Caco-2 (cell line): ENCODE measurements around the gene FES. TPM values are rescaled to one million over a fixed set of nuclear protein-coding genes. Genes with fewer than 3 reads are reported as not detected.

Experiments
- BruUV-seq: library from RNA; stranded (reverse); fragments of 400-500 nt; replicated peaks from 2 replicates; lab custom pipeline; 2021; lab: Mats Ljungman, UMichigan
- CTCF ChIA-PET: fragments of 300-600 bp; sonication (Branson Sonifier 250); formaldehyde crosslinking; loops from one replicate; lab custom pipeline; 2022; ENCODE audit warnings: antibody characterized with exemption; lab: Charles Lee
- POLR2A ChIA-PET: fragments of 300-600 bp; sonication (Branson Sonifier 250); formaldehyde crosslinking; loops from one replicate; lab custom pipeline; 2022; ENCODE audit warnings: antibody characterized with exemption; lab: Charles Lee
- DNase-seq, 2 experiments: peaks; one replicate each; pipeline versions ENCODE4 v3.0.0 to v3.0.0-alpha.2; 2020 to 2022
- H3K27me3 ChIP-seq: replicated peaks from 2 replicates; pipeline ENCODE4 v1.6.0; 2011; ENCODE audit warnings: low read length; ENCODE audit not compliant: control insufficient read depth, insufficient read depth
- H3K36me3 ChIP-seq: 2 replicates; pipeline ENCODE4 v1.5.1; 2011; ENCODE audit warnings: low read length; ENCODE audit not compliant: control insufficient read depth, insufficient read depth
- H3K4me1 ChIP-seq: fragments of 250-450 bp; sonication (Bioruptor Pico); 2 replicates; pipeline ENCODE4 v1.5.1; 2020; ENCODE audit warnings: mild to moderate bottlenecking
- H3K4me3 ChIP-seq: 2 replicates; pipeline ENCODE4 v1.5.1; 2011; ENCODE audit warnings: low read depth, mild to moderate bottlenecking, control low read depth, low read length
- H3K9me3 ChIP-seq: fragments of 250-450 bp; sonication (Bioruptor Pico); 2 replicates; pipeline ENCODE4 v1.5.1; 2020; ENCODE audit warnings: mild to moderate bottlenecking, moderate library complexity
- H3K27ac Mint-ChIP-seq: one replicate; pipeline ENCODE4 v1.8.0; 2022; ENCODE audit warnings: mixed read lengths; ENCODE audit not compliant: unreplicated experiment
- H3K27me3 Mint-ChIP-seq: one replicate; pipeline ENCODE4 v1.8.0; 2022; ENCODE audit warnings: mixed read lengths; ENCODE audit not compliant: insufficient read depth, unreplicated experiment
- H3K36me3 Mint-ChIP-seq: one replicate; pipeline ENCODE4 v1.8.0; 2022; ENCODE audit warnings: mild to moderate bottlenecking, mixed read lengths; ENCODE audit not compliant: insufficient read depth, unreplicated experiment
- H3K4me1 Mint-ChIP-seq: one replicate; pipeline ENCODE4 v1.8.0; 2022; ENCODE audit warnings: low read depth, mixed read lengths; ENCODE audit not compliant: unreplicated experiment
- H3K4me3 Mint-ChIP-seq: one replicate; pipeline ENCODE4 v1.8.0; 2022; ENCODE audit warnings: mild to moderate bottlenecking, moderate library complexity, mixed read lengths; ENCODE audit not compliant: unreplicated experiment
- H3K9me3 Mint-ChIP-seq: one replicate; pipeline ENCODE4 v1.8.0; 2022; ENCODE audit warnings: mixed read lengths; ENCODE audit not compliant: unreplicated experiment
- intact Hi-C: fragments of 100-400 bp; cut with micrococcal nuclease; formaldehyde crosslinking; loops from one replicate; pipeline ENCODE4 v1.10.0; 2022; ENCODE audit not compliant: unreplicated experiment
- total RNA-seq: library from RNA; stranded (reverse); gene quantifications from 2 replicates; pipeline ENCODE4 v1.2.3, GENCODE V29; 2022
- TF ChIP-seq, protein P1 (sequence below), 2 experiments: fragments of 200-600 bp in 1 of 2; IDR thresholded peaks; 1 replicate in 1 of 2; 2 replicates in 1 of 2; pipeline versions ENCODE4 v1.5.1 to v1.8.0; 2011 to 2022; ENCODE audit warnings: antibody characterized with exemption in 1 of 2, control low read depth in 1 of 2, inconsistent platforms in 1 of 2, low read depth in 1 of 2, low read length in 1 of 2, mild to moderate bottlenecking in 1 of 2, moderate library complexity in 1 of 2; ENCODE audit not compliant: insufficient read depth in 1 of 2, severe bottlenecking in 1 of 2, unreplicated experiment in 1 of 2

Gene FES
- total RNA-seq, 1 experiment from 2014 or later: 1.7 TPM

DNA sequence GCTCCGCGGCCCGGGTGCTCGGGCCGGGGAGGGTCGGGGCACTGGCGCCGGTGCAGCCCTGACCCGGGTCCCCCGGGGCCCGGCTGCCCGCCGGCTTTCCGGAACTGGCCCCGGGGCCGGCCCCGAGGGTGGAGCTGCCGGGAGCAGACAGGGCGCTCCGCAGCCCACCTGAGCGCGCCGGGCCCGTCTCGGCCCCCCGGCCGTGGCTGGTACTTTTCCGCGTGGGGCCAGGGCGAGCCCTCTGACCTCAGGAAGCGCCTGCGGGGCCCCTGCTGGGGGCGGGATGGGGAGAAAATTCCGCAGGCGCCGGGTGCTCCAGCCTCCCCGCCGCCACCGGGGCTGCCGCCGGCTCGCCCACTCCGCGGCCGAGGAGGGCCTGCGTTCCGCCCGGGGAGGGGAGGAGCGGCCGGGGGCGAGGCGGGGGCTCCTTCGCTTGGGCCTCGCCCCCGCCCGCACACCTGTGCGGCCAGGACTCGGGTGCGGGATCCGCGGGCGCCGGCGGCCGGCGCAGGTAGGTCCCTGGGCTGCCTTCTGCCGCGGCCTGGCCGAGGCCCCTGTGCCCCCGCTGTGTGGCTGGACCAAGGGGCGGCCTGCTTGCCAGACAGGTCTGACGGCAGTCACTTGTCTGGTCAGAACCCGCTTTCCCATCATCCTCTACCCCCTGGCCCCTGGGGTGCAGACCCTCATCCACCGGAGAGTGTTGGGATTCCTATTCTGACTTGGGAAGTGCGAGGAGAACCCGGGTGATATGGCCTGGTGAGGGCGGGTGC is 12.4 kb upstream of the FES start:
- peaks cover 23% of the 10 kb centered on the region for H3K4me1 Mint-ChIP-seq
- peak overlapping the region; percentile 58 for H3K4me3 ChIP-seq
- ChIA-PET CTCF (interaction anchor here (0.6 kb wide), 1 partner anchor 638 kb away, joined by 3 read pairs; the partner anchor contains the start of gene GDPGP1), POLR2A (interaction anchor here (0.5 to 1.2 kb wide), 3 partner anchors 83 to 1625 kb away, joined by 3 to 5 read pairs (median 4); partner anchors contain the start of genes BLM and RCCD1)
- no peaks in the 10 kb centered on the region for H3K27me3 Mint-ChIP-seq
- intact Hi-C loops: loop anchor here (5.0 kb wide), 2 partner anchors 50 to 225 kb away; no protein-coding TSS in a partner anchor
- H3K4me3 Mint-ChIP-seq: peak overlapping the region; percentile 71
- H3K4me1 ChIP-seq: peaks cover 57% of the 10 kb centered on the region
- no peaks in the 10 kb centered on the region for H3K9me3 Mint-ChIP-seq
- peak overlapping the region; percentile 65 for H3K27ac Mint-ChIP-seq
- BruUV-seq: no TSS peak
- peaks cover 9% of the 10 kb centered on the region for H3K36me3 Mint-ChIP-seq
- no peaks in the 10 kb centered on the region for H3K36me3 ChIP-seq
- peak in 1 of 2 experiments; percentile 56 for DNase-seq
- H3K9me3 ChIP-seq: no peaks in the 10 kb centered on the region
- TF ChIP-seq, protein P1, sequence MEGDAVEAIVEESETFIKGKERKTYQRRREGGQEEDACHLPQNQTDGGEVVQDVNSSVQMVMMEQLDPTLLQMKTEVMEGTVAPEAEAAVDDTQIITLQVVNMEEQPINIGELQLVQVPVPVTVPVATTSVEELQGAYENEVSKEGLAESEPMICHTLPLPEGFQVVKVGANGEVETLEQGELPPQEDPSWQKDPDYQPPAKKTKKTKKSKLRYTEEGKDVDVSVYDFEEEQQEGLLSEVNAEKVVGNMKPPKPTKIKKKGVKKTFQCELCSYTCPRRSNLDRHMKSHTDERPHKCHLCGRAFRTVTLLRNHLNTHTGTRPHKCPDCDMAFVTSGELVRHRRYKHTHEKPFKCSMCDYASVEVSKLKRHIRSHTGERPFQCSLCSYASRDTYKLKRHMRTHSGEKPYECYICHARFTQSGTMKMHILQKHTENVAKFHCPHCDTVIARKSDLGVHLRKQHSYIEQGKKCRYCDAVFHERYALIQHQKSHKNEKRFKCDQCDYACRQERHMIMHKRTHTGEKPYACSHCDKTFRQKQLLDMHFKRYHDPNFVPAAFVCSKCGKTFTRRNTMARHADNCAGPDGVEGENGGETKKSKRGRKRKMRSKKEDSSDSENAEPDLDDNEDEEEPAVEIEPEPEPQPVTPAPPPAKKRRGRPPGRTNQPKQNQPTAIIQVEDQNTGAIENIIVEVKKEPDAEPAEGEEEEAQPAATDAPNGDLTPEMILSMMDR (IDR thresholded peaks at IDR 0.05; ENCODE audit: insufficient read depth in 1 of 2, low read depth in 1 of 2, low read length in 1 of 2, severe bottlenecking in 1 of 2, unreplicated experiment in 1 of 2): no peak
- H3K27me3 ChIP-seq: no peaks in the 10 kb centered on the region

DNA sequence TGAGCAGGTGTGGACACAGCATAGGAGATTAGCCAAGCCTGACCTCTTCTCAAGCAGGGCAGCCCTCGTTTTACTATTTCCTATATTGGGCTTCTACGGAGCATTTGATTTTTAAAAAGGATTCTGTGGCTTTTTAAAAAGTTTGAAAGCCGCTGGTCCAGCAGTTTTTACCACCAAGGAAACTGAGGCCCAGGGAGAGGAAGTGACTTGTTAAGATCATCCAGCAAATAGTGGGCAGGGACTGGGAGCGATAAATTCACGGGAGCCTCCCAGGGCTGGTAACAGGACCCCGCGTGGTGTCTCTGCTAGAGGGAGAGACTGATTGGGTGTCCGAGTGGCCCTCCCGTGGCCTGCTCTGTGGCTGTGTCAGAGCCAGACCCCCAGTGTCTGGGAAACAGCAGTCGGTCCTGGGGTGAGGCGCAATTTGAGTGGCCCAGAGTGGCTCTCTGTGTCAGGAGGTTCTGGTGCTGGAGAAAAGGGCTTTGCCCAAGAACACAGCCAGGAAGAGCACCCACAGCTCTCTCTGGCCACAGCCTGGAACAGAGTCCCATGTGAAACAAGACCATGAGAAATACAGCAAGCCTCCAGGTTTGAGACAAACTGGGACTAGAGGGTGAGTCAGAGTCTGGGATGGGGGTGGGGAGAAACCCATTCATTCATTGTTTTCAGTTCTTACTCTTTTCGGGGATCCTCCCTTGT is 11.7 kb upstream of the FES start:
- H3K27ac Mint-ChIP-seq: peak overlapping the region; percentile 65
- no peaks in the 10 kb centered on the region for H3K27me3 Mint-ChIP-seq
- no peaks in the 10 kb centered on the region for H3K9me3 Mint-ChIP-seq
- peak overlapping the region; percentile 58 for H3K4me3 ChIP-seq
- H3K4me1 ChIP-seq: peaks cover 57% of the 10 kb centered on the region
- TSS peak; percentile 33 for BruUV-seq
- TF ChIP-seq, protein P1 (IDR thresholded peaks at IDR 0.05; ENCODE audit: insufficient read depth in 1 of 2, low read depth in 1 of 2, low read length in 1 of 2, severe bottlenecking in 1 of 2, unreplicated experiment in 1 of 2): no peak
- no peaks in the 10 kb centered on the region for H3K36me3 ChIP-seq
- DNase-seq: no peak
- H3K4me1 Mint-ChIP-seq: peaks cover 23% of the 10 kb centered on the region
- H3K9me3 ChIP-seq: no peaks in the 10 kb centered on the region
- POLR2A ChIA-PET: no interaction called here
- H3K4me3 Mint-ChIP-seq: peak overlapping the region; percentile 71
- no peaks in the 10 kb centered on the region for H3K27me3 ChIP-seq
- CTCF ChIA-PET: interaction anchor here (2.2 kb wide), 1 partner anchor 59 kb away, joined by 11 read pairs; the partner anchor contains the start of gene HDDC3
- H3K36me3 Mint-ChIP-seq: peaks cover 11% of the 10 kb centered on the region
- intact Hi-C loops: loop anchor here (5.0 kb wide), 2 partner anchors 50 to 225 kb away; no protein-coding TSS in a partner anchor

DNA sequence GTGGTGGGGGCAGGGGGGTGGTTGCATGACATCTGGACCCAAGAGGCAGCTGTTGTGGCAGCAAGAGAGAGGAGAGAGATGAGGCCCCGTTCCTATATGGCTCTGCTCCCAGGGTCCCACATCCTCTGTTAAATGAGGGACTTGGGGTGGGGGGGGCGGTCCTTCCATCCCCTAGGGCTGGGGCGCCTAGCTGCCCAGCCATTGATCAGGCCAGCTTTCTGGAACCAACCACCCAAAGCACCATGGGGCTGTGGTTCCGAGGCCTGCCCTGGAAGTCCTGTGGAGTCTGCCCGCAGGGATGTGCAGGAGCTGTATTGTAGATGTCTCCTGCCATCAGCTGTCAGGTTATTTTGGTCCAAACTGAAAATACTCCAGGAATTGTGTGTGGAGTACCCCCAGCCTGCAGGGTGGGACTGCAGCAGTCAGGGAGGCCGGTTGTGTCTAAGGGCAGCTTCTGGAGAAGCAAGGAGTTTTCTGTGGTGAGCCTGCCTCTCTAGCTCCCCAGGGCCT is 10.8 kb upstream of the FES start:
- BruUV-seq: no TSS peak
- H3K36me3 ChIP-seq: no peaks in the 10 kb centered on the region
- POLR2A ChIA-PET: no interaction called here

More for the DNA sequence above, 10.8 kb upstream of the FES start:
- H3K9me3 Mint-ChIP-seq: no peaks in the 10 kb centered on the region
- peaks cover 15% of the 10 kb centered on the region for H3K4me1 Mint-ChIP-seq
- no peak overlapping the region for H3K27ac Mint-ChIP-seq
- H3K36me3 Mint-ChIP-seq: peaks cover 19% of the 10 kb centered on the region
- Histone ChIP-seq H3K4me3 (no peak overlapping the region), H3K27me3 (no peaks in the 10 kb centered on the region), H3K9me3 (no peaks in the 10 kb centered on the region), H3K4me1 (peaks cover 50% of the 10 kb centered on the region)
- intact Hi-C loops: loop anchor here (5.0 kb wide), 2 partner anchors 51 to 226 kb away; no protein-coding TSS in a partner anchor
- DNase-seq: no peak
- H3K27me3 Mint-ChIP-seq: no peaks in the 10 kb centered on the region
- peak overlapping the region; percentile 22 for H3K4me3 Mint-ChIP-seq
- TF ChIP-seq, protein P1 (IDR thresholded peaks at IDR 0.05; ENCODE audit: insufficient read depth in 1 of 2, low read depth in 1 of 2, low read length in 1 of 2, severe bottlenecking in 1 of 2, unreplicated experiment in 1 of 2): no peak
- CTCF ChIA-PET: interaction anchor here (0.6 to 2.2 kb wide), 3 partner anchors 29 to 58 kb away, joined by 3 to 11 read pairs (median 3); partner anchors contain the start of gene HDDC3
